Loucy (cell line): ENCODE measurements around the gene ASTN2.

ENCODE experiments used
- H2AFZ ChIP-seq: fragments of 200-600 bp; sonication (generic); 2 replicates; pipeline ENCODE4 v1.6.0; 2016; ENCODE audit warnings: antibody characterized with exemption, mild to moderate bottlenecking, low read length, moderate library complexity
- H3F3A ChIP-seq: fragments of 200-600 bp; 2 replicates; pipeline ENCODE4 v1.6.0; 2016; ENCODE audit warnings: antibody characterized with exemption, low read depth, mild to moderate bottlenecking
- H3K27me3 ChIP-seq: fragments of 200-600 bp; sonication (generic); 2 replicates; pipeline ENCODE4 v1.6.1; 2014; ENCODE audit warnings: low read length, mild to moderate bottlenecking; ENCODE audit not compliant: insufficient read depth, poor library complexity, severe bottlenecking
- H3K36me3 ChIP-seq: fragments of 200-600 bp; sonication (generic); 2 replicates; pipeline ENCODE4 v1.6.1; 2016; ENCODE audit warnings: low read length; ENCODE audit not compliant: insufficient read depth
- H3K4me1 ChIP-seq: fragments of 200-600 bp; sonication (generic); 2 replicates; pipeline ENCODE4 v1.5.1; 2014; ENCODE audit warnings: low read length, mild to moderate bottlenecking; ENCODE audit not compliant: insufficient read depth, poor library complexity, severe bottlenecking
- H3K4me2 ChIP-seq: fragments of 200-600 bp; sonication (generic); 2 replicates; pipeline ENCODE4 v1.6.0; 2014; ENCODE audit warnings: antibody characterized with exemption, low read length, low read depth, mild to moderate bottlenecking; ENCODE audit not compliant: poor library complexity, severe bottlenecking
- H3K4me3 ChIP-seq: fragments of 200-600 bp; sonication (generic); 2 replicates; pipeline ENCODE4 v1.5.1; 2014; ENCODE audit warnings: low read length, mild to moderate bottlenecking, mixed read lengths; ENCODE audit not compliant: poor library complexity, severe bottlenecking
- H3K79me2 ChIP-seq: fragments of 200-600 bp; sonication (generic); 2 replicates; pipeline ENCODE4 v1.6.1; 2014; ENCODE audit warnings: low read length; ENCODE audit not compliant: insufficient read depth
- H3K9ac ChIP-seq: fragments of 200-600 bp; sonication (generic); 2 replicates; pipeline ENCODE4 v1.6.0; 2014; ENCODE audit warnings: mild to moderate bottlenecking, low read depth, low read length, moderate library complexity; ENCODE audit not compliant: poor library complexity, severe bottlenecking
- H3K9me2 ChIP-seq: fragments of 200-600 bp; sonication (generic); replicated peaks from 2 replicates; pipeline ENCODE4 v1.6.1; 2016; ENCODE audit warnings: low read depth, low read length, mixed read lengths
- H3K9me3 ChIP-seq: fragments of 200-600 bp; sonication (generic); 2 replicates; pipeline ENCODE4 v1.6.1; 2014; ENCODE audit warnings: mild to moderate bottlenecking, antibody characterized with exemption, low read length, low read depth; ENCODE audit not compliant: insufficient read depth
- H4K20me1 ChIP-seq: fragments of 200-600 bp; sonication (generic); 2 replicates; pipeline ENCODE4 v1.6.0; 2014; ENCODE audit warnings: antibody characterized with exemption, low read length, mild to moderate bottlenecking; ENCODE audit not compliant: insufficient read depth, poor library complexity, severe bottlenecking
- CTCF ChIP-seq: fragments of 200-600 bp; sonication (generic); conservative IDR thresholded peaks from 2 replicates; pipeline ENCODE4 v1.5.1; 2014; ENCODE audit warnings: mild to moderate bottlenecking, antibody characterized with exemption, low read length
- EZH2phosphoT487 ChIP-seq: fragments of 200-600 bp; IDR thresholded peaks from 2 replicates; pipeline ENCODE4 v1.6.1; 2018; ENCODE audit warnings: antibody characterized with exemption, mild to moderate bottlenecking, moderate library complexity, borderline replicate concordance

ASTN2 gene

GRCh38 chr9:116736399-116737151 is 678.3 kb downstream of the ASTN2 start:
- Histone ChIP-seq H3K4me2 (no peak overlapping the region), H3K9me2 (no peaks in the 10 kb centered on the region), H3K27me3 (no peaks in the 10 kb centered on the region), H3K79me2 (no peaks in the 10 kb centered on the region), H3K4me3 (no peak overlapping the region), H3F3A (no peaks in the 10 kb centered on the region), H3K9me3 (no peaks in the 10 kb centered on the region), H2AFZ (no peak overlapping the region), H3K9ac (no peak overlapping the region), H3K36me3 (no peaks in the 10 kb centered on the region), H3K4me1 (no peaks in the 10 kb centered on the region), H4K20me1 (no peaks in the 10 kb centered on the region)
- TF ChIP-seq CTCF: no peak
- TF ChIP-seq EZH2phosphoT487: no peak

GRCh38 chr9:116733010-116733641 is 681.7 kb downstream of the ASTN2 start:
- no peak overlapping the region for H3K9ac ChIP-seq
- no peaks in the 10 kb centered on the region for H3K36me3 ChIP-seq
- H3K4me2 ChIP-seq: no peak overlapping the region
- no peak overlapping the region for H2AFZ ChIP-seq
- H3K9me2 ChIP-seq: no peaks in the 10 kb centered on the region
- no peaks in the 10 kb centered on the region for H3K4me1 ChIP-seq
- H3K9me3 ChIP-seq: no peaks in the 10 kb centered on the region
- H3K27me3 ChIP-seq: no peaks in the 10 kb centered on the region
- TF ChIP-seq EZH2phosphoT487: no peak
- TF ChIP-seq CTCF: no peak
- H3F3A ChIP-seq: no peaks in the 10 kb centered on the region
- H4K20me1 ChIP-seq: no peaks in the 10 kb centered on the region
- H3K79me2 ChIP-seq: no peaks in the 10 kb centered on the region
- no peak overlapping the region for H3K4me3 ChIP-seq

- Histone ChIP-seq H3K9me3 (no peaks in the 10 kb centered on the region), H3K4me3 (no peak overlapping the region), H3K9ac (no peak overlapping the region)
Observed at GRCh38 chr9:116726602-116727001, 688.3 kb downstream of the ASTN2 start.

More at GRCh38 chr9:116726602-116727001, 688.3 kb downstream of the ASTN2 start:
- H3K79me2 ChIP-seq: no peaks in the 10 kb centered on the region
- H3K36me3 ChIP-seq: no peaks in the 10 kb centered on the region
- H3K4me2 ChIP-seq: no peak overlapping the region
- H2AFZ ChIP-seq: no peak overlapping the region
- TF ChIP-seq EZH2phosphoT487: no peak
- TF ChIP-seq CTCF: no peak
- H4K20me1 ChIP-seq: no peaks in the 10 kb centered on the region
- H3K27me3 ChIP-seq: no peaks in the 10 kb centered on the region
- H3K9me2 ChIP-seq: no peaks in the 10 kb centered on the region
- no peaks in the 10 kb centered on the region for H3K4me1 ChIP-seq
- no peaks in the 10 kb centered on the region for H3F3A ChIP-seq
